K562 (cell line): ENCODE data around the gene MRGPRF. TPM values are rescaled to one million over a fixed set of nuclear protein-coding genes. Genes with fewer than 3 reads are reported as not detected.

Experiments
- ARID3A ChIP-seq: IDR thresholded peaks from 2 replicates; pipeline ENCODE4 v1.6.1; 2012; ENCODE audit warnings: low read depth, low read length, improper control_type of control experiment, borderline replicate concordance
- BCOR ChIP-seq: fragments of 450-650 bp; IDR thresholded peaks from 2 replicates; pipeline ENCODE4 v1.6.1; 2016
- CBFA2T3 ChIP-seq: fragments of 450-650 bp; IDR thresholded peaks from 2 replicates; pipeline ENCODE4 v1.6.1; 2017
- CREB1 ChIP-seq, 2 experiments: sonication (generic) in 1 of 2; formaldehyde crosslinking in 1 of 2; IDR thresholded peaks; 2 replicates each; pipeline versions ENCODE4 v1.6.1 to v1.8.0; 2012 to 2022; ENCODE audit warnings: inconsistent platforms in 1 of 2, mild to moderate bottlenecking in 1 of 2, missing genetic modification reagents in 1 of 2, moderate library complexity in 1 of 2
- ETV6 ChIP-seq, 3 experiments: fragments of 150-350 bp in 1 of 3; sonication (generic) in 1 of 3; formaldehyde crosslinking in 1 of 3; IDR thresholded peaks; 2 replicates each; pipeline versions ENCODE4 v1.6.1 to v1.8.0; 2014 to 2022; ENCODE audit warnings: borderline replicate concordance in 2 of 3, low read depth in 2 of 3, antibody characterized with exemption in 1 of 3, low read length in 1 of 3, mild to moderate bottlenecking in 1 of 3, missing genetic modification reagents in 1 of 3
- GATAD2A ChIP-seq: fragments of 450-650 bp; IDR thresholded peaks from 2 replicates; pipeline ENCODE4 v1.6.1; 2017
- GTF2F1 ChIP-seq: IDR thresholded peaks from 2 replicates; pipeline ENCODE4 v1.6.1; 2011; ENCODE audit warnings: low read depth, low read length, improper control_type of control experiment
- KAT8 ChIP-seq: fragments of 450-650 bp; IDR thresholded peaks from 2 replicates; pipeline ENCODE4 v1.6.1; 2016; ENCODE audit warnings: low read depth, mild to moderate bottlenecking
- KLF16 ChIP-seq: IDR thresholded peaks from 2 replicates; pipeline ENCODE4 v1.6.1; 2016; ENCODE audit warnings: antibody characterized with exemption
- NRF1 ChIP-seq, 2 experiments: fragments of 450-650 bp; IDR thresholded peaks in 1 of 2; conservative IDR thresholded peaks in 1 of 2; 2 replicates each; pipeline ENCODE4 v1.6.1; 2014; ENCODE audit warnings: mild to moderate bottlenecking in 2 of 2
- PBX2 ChIP-seq, 2 experiments: IDR thresholded peaks in 1 of 2; conservative IDR thresholded peaks in 1 of 2; 2 replicates each; pipeline ENCODE4 v1.6.1; 2016; ENCODE audit warnings: low read depth in 2 of 2, mild to moderate bottlenecking in 1 of 2, missing compliant biosample characterization in 1 of 2, missing genetic modification characterization in 1 of 2, moderate library complexity in 1 of 2
- RAD21 ChIP-seq, 2 experiments: fragments of 250-450 bp in 1 of 2; fragments of 450-650 bp in 1 of 2; sonication (Bioruptor Pico) in 1 of 2; formaldehyde crosslinking in 1 of 2; IDR thresholded peaks in 1 of 2; conservative IDR thresholded peaks in 1 of 2; 2 replicates each; pipeline versions ENCODE4 v1.4.0 to v1.8.0; 2020 to 2022; ENCODE audit warnings: mild to moderate bottlenecking in 2 of 2, moderate library complexity in 1 of 2
- SRSF3 ChIP-seq: fragments of 200-400 bp; formaldehyde crosslinking; IDR thresholded peaks from 2 replicates; pipeline ENCODE4 v1.6.1; 2016; ENCODE audit warnings: mild to moderate bottlenecking, low read length, moderate library complexity; ENCODE audit not compliant: insufficient read depth
- THRB ChIP-seq: fragments of 450-650 bp; formaldehyde crosslinking; conservative IDR thresholded peaks from 2 replicates; pipeline ENCODE4 v1.4.0; 2022; ENCODE audit warnings: mild to moderate bottlenecking, missing genetic modification characterization
- USF2 ChIP-seq: sonication (generic); formaldehyde crosslinking; IDR thresholded peaks from 2 replicates; pipeline ENCODE4 v1.5.0; 2020; ENCODE audit warnings: missing genetic modification reagents
- ZBTB8A ChIP-seq: fragments of 450-650 bp; IDR thresholded peaks from 2 replicates; pipeline ENCODE4 v1.6.1; 2018; ENCODE audit warnings: mild to moderate bottlenecking, moderate library complexity; ENCODE audit not compliant: partially characterized antibody
- ZNF398 ChIP-seq: fragments of 250-450 bp; sonication (Bioruptor Pico); IDR thresholded peaks from 2 replicates; pipeline ENCODE4 v1.8.0; 2021; ENCODE audit warnings: moderate library complexity, mild to moderate bottlenecking, inconsistent platforms
- ZSCAN29 ChIP-seq: fragments of 450-650 bp; IDR thresholded peaks from 2 replicates; pipeline ENCODE4 v1.6.1; 2017
- polyA plus RNA-seq, 8 experiments: library from polyadenylated mRNA; depleted of rRNA in 4 of 8; stranded (reverse) in 5 of 8; unstranded in 3 of 8; fragments of >200 nt; fragmentation: Nextera tagmentation in 2 of 8; fragmentation: Illumina TruSeq in 1 of 8; extraction: Ambion mirVana in 2 of 8; extraction: Trizol in 1 of 8; gene quantifications; 2 replicates each; pipeline versions ENCODE4 v1.2.1 to v1.2.3, GENCODE V29; 2011 to 2014; ENCODE audit warnings: inconsistent platforms in 1 of 8, missing spikeins in 1 of 8
- total RNA-seq, 7 experiments: library from RNA; depleted of rRNA in 6 of 7; stranded (reverse); fragments of >200 nt in 6 of 7; fragmentation: Illumina TruSeq in 2 of 7; extraction: Trizol in 2 of 7; gene quantifications; 2 replicates each; pipeline versions ENCODE4 v1.2.1 to v1.2.3, GENCODE V29; 2011 to 2021; ENCODE audit warnings: low replicate concordance in 1 of 7

MRGPRF gene
- total and polyA plus RNA-seq, 9 of the 15 experiments (the other 6 are each of a cell fraction or from before 2014, with no cell fraction given) = not detected

GRCh38 chr11:68974421-68975194 is 38.4 kb downstream of the MRGPRF start (continued):
- peak in 1 of 2 experiments; percentile 18; a peak in 1 of 4 replicates for TF ChIP-seq NRF1 (conservative IDR thresholded peaks at IDR 0.05 in 1 of 2, IDR thresholded peaks at IDR 0.05 in 1 of 2)
- TF ChIP-seq USF2 (CRISPR knock-in tag) = peak; percentile 96
- no peak for TF ChIP-seq ZBTB8A
- TF ChIP-seq THRB (CRISPR knock-in tag) = 0 out of 2 replicates have a peak, but pooled peaks have one; percentile 20
- TF ChIP-seq SRSF3 = no peak
- no peak for TF ChIP-seq ZNF398 (CRISPR knock-in tag)
- no peak for TF ChIP-seq CREB1 (IDR thresholded peaks at IDR 0.05)
- TF ChIP-seq CREB1 (CRISPR knock-in tag; IDR thresholded peaks at IDR 0.05) = peak; percentile 51; the same call in 1 of the 2 replicates
- no peak for TF ChIP-seq ETV6 (IDR thresholded peaks at IDR 0.05; ENCODE audit: borderline replicate concordance in 1 of 2, low read depth in 2 of 2, low read length in 1 of 2)
- TF ChIP-seq ETV6 (CRISPR knock-in tag; IDR thresholded peaks at IDR 0.05; ENCODE audit: borderline replicate concordance) = no peak
- no peak for TF ChIP-seq GTF2F1
- TF ChIP-seq KAT8 = no peak
- TF ChIP-seq CBFA2T3 = no peak
- TF ChIP-seq RAD21 (CRISPR knock-in tag; conservative IDR thresholded peaks at IDR 0.05 in 1 of 2, IDR thresholded peaks at IDR 0.05 in 1 of 2) = no peak
- TF ChIP-seq GATAD2A = no peak
- no peak for TF ChIP-seq ARID3A
- no peak for TF ChIP-seq BCOR
- no peak for TF ChIP-seq ZSCAN29
- TF ChIP-seq PBX2 (CRISPR knock-in tag; IDR thresholded peaks at IDR 0.05; ENCODE audit: low read depth) = no peak
- TF ChIP-seq PBX2 (tag; conservative IDR thresholded peaks at IDR 0.05; ENCODE audit: low read depth) = peak; percentile 64
- no peak for TF ChIP-seq KLF16
